Fibroblast of lung (primary cell): ENCODE results near the gene TIGD4. TPM values are rescaled to one million over a fixed set of nuclear protein-coding genes. Genes with fewer than 3 reads are reported as not detected.

Experiments
- DNase-seq, 2 donors: peaks; one replicate each; pipeline versions ENCODE4 v3.0.0 to v3.0.0-alpha.2; 2010; ENCODE audit warnings: low read depth in 2 of 2
- H2AFZ ChIP-seq: 2 replicates; pipeline ENCODE4 v1.5.1; 2012; ENCODE audit warnings: low read length, control low read depth, inconsistent platforms
- H3K27ac ChIP-seq: 2 replicates; pipeline ENCODE4 v1.5.1; 2011; ENCODE audit warnings: low read length, control low read depth; ENCODE audit not compliant: insufficient read depth
- H3K27me3 ChIP-seq: 2 replicates; pipeline ENCODE4 v1.5.1; 2011; ENCODE audit warnings: mild to moderate bottlenecking, low read length; ENCODE audit not compliant: control insufficient read depth, insufficient read depth
- H3K36me3 ChIP-seq: 2 replicates; pipeline ENCODE4 v1.5.1; 2011; ENCODE audit warnings: low read length; ENCODE audit not compliant: control insufficient read depth, insufficient read depth
- H3K4me1 ChIP-seq: 2 replicates; pipeline ENCODE4 v1.5.1; 2011; ENCODE audit warnings: low read length; ENCODE audit not compliant: control insufficient read depth, insufficient read depth; ENCODE audit errors: extremely low read depth
- H3K4me2 ChIP-seq: 2 replicates; pipeline ENCODE4 v1.5.1; 2011; ENCODE audit warnings: low read length, control low read depth; ENCODE audit not compliant: insufficient read depth; ENCODE audit errors: extremely low read depth
- H3K4me3 ChIP-seq, 4 experiments: fragments of 200-600 bp in 1 of 4; sonication (generic) in 1 of 4; replicated peaks in 1 of 4; 2 replicates each; pipeline ENCODE4 v1.5.1; 2011 to 2016; ENCODE audit warnings: low read length in 4 of 4, low read depth in 3 of 4, mild to moderate bottlenecking in 3 of 4, control low read depth in 2 of 4, inconsistent platforms in 1 of 4, mixed read lengths in 1 of 4; ENCODE audit not compliant: insufficient read depth in 1 of 4; ENCODE audit errors: control extremely low read depth in 1 of 4
- H3K79me2 ChIP-seq: 2 replicates; pipeline ENCODE4 v1.5.1; 2012; ENCODE audit warnings: mild to moderate bottlenecking, low read length, inconsistent platforms; ENCODE audit not compliant: control insufficient read depth, insufficient read depth
- H3K9ac ChIP-seq: 2 replicates; pipeline ENCODE4 v1.5.1; 2011; ENCODE audit warnings: mild to moderate bottlenecking, low read length, control low read depth; ENCODE audit not compliant: insufficient read depth
- H3K9me3 ChIP-seq: 2 replicates; pipeline ENCODE4 v1.5.1; 2012; ENCODE audit warnings: low read depth, low read length; ENCODE audit not compliant: control insufficient read depth, insufficient read depth
- H4K20me1 ChIP-seq: 2 replicates; pipeline ENCODE4 v1.5.1; 2011; ENCODE audit warnings: low read length; ENCODE audit not compliant: control insufficient read depth, insufficient read depth; ENCODE audit errors: extremely low read depth
- EZH2 ChIP-seq: IDR thresholded peaks from 2 replicates; pipeline ENCODE4 v1.5.1; 2012; ENCODE audit warnings: low read length, control low read depth, mild to moderate bottlenecking; ENCODE audit errors: missing control alignments
- polyA plus RNA-seq, 2 donors: library from polyadenylated mRNA; depleted of rRNA in 1 of 2; stranded (reverse) in 1 of 2; unstranded in 1 of 2; fragments of >200 nt; gene quantifications; 2 replicates each; pipeline ENCODE4 v1.2.1, GENCODE V29; 2011 to 2012; ENCODE audit warnings: missing spikeins in 1 of 2
- total RNA-seq: library from RNA; depleted of rRNA; stranded (reverse); fragments of >200 nt; gene quantifications from 2 replicates; pipeline ENCODE4 v1.2.1, GENCODE V29; 2014
- TF ChIP-seq, protein P1 (sequence below), 2 donors: IDR thresholded peaks in 1 of 2; conservative IDR thresholded peaks in 1 of 2; 1 replicate in 1 of 2; 2 replicates in 1 of 2; pipeline ENCODE4 v1.5.1; 2011 to 2012; ENCODE audit warnings: low read length in 2 of 2, control low read depth in 1 of 2, inconsistent platforms in 1 of 2, low read depth in 1 of 2, mild to moderate bottlenecking in 1 of 2

Gene TIGD4
- total and polyA plus RNA-seq, 2 donors (not counting 1 experiment from before 2014, with no cell fraction given), result under 0.01 to 0.08 TPM

DNA sequence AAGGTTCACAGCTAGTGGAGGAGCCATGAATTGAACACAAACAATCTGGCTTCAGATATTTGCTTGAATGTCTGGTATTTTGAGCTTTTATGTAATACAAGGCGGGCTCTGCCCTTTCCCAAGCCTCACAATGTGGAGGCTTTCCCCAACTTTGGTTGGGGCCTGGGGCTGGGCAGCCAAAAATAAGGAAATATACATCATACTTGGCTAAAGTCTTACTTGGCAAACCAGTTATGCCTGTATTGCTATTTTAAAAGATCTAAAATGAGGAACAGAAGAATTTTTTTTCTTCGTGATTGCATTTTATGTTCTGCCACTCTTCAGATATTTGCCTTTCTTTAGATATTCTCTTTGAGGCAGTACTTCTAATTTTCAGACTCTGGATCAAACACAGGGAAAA is 26.3 kb upstream of the TIGD4 start:
- no peaks in the 10 kb centered on the region for H3K4me1 ChIP-seq
- no peaks in the 10 kb centered on the region for H4K20me1 ChIP-seq
- H3K27me3 ChIP-seq, result no peaks in the 10 kb centered on the region
- H3K27ac ChIP-seq, result no peak overlapping the region
- H3K36me3 ChIP-seq, result no peaks in the 10 kb centered on the region
- TF ChIP-seq, protein P1, sequence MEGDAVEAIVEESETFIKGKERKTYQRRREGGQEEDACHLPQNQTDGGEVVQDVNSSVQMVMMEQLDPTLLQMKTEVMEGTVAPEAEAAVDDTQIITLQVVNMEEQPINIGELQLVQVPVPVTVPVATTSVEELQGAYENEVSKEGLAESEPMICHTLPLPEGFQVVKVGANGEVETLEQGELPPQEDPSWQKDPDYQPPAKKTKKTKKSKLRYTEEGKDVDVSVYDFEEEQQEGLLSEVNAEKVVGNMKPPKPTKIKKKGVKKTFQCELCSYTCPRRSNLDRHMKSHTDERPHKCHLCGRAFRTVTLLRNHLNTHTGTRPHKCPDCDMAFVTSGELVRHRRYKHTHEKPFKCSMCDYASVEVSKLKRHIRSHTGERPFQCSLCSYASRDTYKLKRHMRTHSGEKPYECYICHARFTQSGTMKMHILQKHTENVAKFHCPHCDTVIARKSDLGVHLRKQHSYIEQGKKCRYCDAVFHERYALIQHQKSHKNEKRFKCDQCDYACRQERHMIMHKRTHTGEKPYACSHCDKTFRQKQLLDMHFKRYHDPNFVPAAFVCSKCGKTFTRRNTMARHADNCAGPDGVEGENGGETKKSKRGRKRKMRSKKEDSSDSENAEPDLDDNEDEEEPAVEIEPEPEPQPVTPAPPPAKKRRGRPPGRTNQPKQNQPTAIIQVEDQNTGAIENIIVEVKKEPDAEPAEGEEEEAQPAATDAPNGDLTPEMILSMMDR (conservative IDR thresholded peaks at IDR 0.05 in 1 of 2, IDR thresholded peaks at IDR 0.05 in 1 of 2; ENCODE audit: low read depth in 1 of 2, low read length in 2 of 2), result no peak
- no peak for TF ChIP-seq EZH2
- no peak for DNase-seq
- no peak overlapping the region for H3K4me2 ChIP-seq
- H2AFZ ChIP-seq, result no peak overlapping the region
- H3K9me3 ChIP-seq, result no peaks in the 10 kb centered on the region
- H3K9ac ChIP-seq, result no peak overlapping the region
- H3K79me2 ChIP-seq, result peaks cover 10% of the 10 kb centered on the region
- H3K4me3 ChIP-seq, result no peak overlapping the region

DNA sequence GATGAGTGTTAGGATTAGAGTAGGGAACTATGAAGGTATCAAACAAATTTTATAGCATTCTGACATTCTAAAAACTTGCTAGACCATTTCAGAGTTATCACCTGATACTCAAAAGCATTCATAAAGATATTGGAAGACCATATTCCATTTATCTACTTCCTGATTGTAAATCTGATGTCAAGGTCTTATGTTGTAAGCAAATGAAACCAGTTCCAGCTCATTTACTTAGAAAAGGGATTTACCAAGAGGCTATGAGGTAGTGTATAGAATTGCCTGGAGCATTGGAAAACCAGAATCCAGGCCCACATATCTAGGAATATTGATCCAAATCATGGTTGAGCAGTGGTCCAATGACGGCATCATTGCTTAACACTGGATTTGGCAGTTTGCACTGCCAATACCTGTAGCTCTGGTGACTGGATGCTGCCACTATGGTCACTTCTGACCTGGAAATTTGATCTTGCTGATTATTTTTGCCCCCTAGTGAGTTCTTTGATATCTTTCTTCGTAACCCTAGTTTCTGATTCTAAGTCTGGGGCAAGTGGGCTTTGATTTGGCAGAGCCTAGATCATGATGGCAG is 25.6 kb upstream of the TIGD4 start:
- Histone ChIP-seq H3K9ac (no peak overlapping the region), H3K79me2 (peaks cover 9% of the 10 kb centered on the region), H3K4me1 (no peaks in the 10 kb centered on the region), H3K9me3 (no peaks in the 10 kb centered on the region), H3K27ac (no peak overlapping the region), H3K36me3 (no peaks in the 10 kb centered on the region), H3K27me3 (no peaks in the 10 kb centered on the region), H2AFZ (no peak overlapping the region), H4K20me1 (no peaks in the 10 kb centered on the region), H3K4me3 (no peak overlapping the region), H3K4me2 (no peak overlapping the region)
- TF ChIP-seq, protein P1 (conservative IDR thresholded peaks at IDR 0.05 in 1 of 2, IDR thresholded peaks at IDR 0.05 in 1 of 2; ENCODE audit: low read depth in 1 of 2, low read length in 2 of 2), result no peak
- no peak for TF ChIP-seq EZH2
- DNase-seq, result no peak

DNA sequence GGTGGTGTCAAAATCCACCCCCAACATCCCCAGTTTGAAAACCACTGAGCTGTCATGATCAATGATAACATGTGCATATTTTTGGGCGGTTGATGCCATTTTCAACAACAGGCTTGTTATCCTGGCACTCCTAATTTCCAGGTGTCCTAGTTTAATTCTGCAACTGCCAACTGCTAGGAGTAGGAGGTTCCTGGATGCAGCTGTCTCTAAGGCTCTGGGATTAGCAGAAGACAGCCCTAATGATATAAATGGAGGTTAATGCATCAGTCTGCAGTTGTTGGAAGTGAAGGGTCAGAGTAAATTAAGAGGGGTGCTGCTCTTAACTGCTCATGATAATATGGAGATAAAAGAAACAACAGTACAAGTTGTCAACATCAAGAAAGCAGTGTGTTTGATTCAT is 24.0 kb upstream of the TIGD4 start:
- no peaks in the 10 kb centered on the region for H3K36me3 ChIP-seq
- no peak overlapping the region for H3K27ac ChIP-seq
- H2AFZ ChIP-seq, result no peak overlapping the region
- no peak overlapping the region for H3K9ac ChIP-seq
- H3K4me2 ChIP-seq, result no peak overlapping the region
- no peaks in the 10 kb centered on the region for H3K4me1 ChIP-seq
- no peak for DNase-seq
- no peak overlapping the region for H3K4me3 ChIP-seq
- TF ChIP-seq, protein P1 (conservative IDR thresholded peaks at IDR 0.05 in 1 of 2, IDR thresholded peaks at IDR 0.05 in 1 of 2; ENCODE audit: low read depth in 1 of 2, low read length in 2 of 2), result no peak
- TF ChIP-seq EZH2, result no peak
- H4K20me1 ChIP-seq, result no peaks in the 10 kb centered on the region
- H3K9me3 ChIP-seq, result no peaks in the 10 kb centered on the region
- peaks cover 10% of the 10 kb centered on the region for H3K79me2 ChIP-seq
- H3K27me3 ChIP-seq, result no peaks in the 10 kb centered on the region
